PFSK-1 (cell line): Measurements from ENCODE around the gene SMPD2.

Experiments
- FOXP2 ChIP-seq: optimal IDR thresholded peaks from 2 replicates; pipeline ENCODE3; 2011; ENCODE audit warnings: borderline replicate concordance, control low read depth, inconsistent platforms; ENCODE audit not compliant: insufficient read depth; ENCODE audit errors: extremely low read length, extremely low read depth
- POLR2AphosphoS5 ChIP-seq: IDR thresholded peaks from 2 replicates; pipeline ENCODE4 v1.6.1; 2012; ENCODE audit warnings: low read depth, mild to moderate bottlenecking, control low read depth, low read length, moderate library complexity
- SIN3A ChIP-seq: IDR thresholded peaks from 2 replicates; pipeline ENCODE4 v1.6.1; 2012; ENCODE audit warnings: mild to moderate bottlenecking, low read length, moderate library complexity, borderline replicate concordance; ENCODE audit not compliant: insufficient read depth
- TAF1 ChIP-seq: IDR thresholded peaks from 2 replicates; pipeline ENCODE4 v1.6.1; 2012; ENCODE audit warnings: low read length, control low read depth, borderline replicate concordance; ENCODE audit not compliant: insufficient read depth
- TF ChIP-seq, protein P1 (sequence below), 2 experiments: IDR thresholded peaks; 2 replicates each; pipeline versions ENCODE4 v1.6.1 to v1.8.0; 2011 to 2012; ENCODE audit warnings: low read depth in 2 of 2, low read length in 2 of 2, control low read depth in 1 of 2, inconsistent platforms in 1 of 2, mild to moderate bottlenecking in 1 of 2, moderate library complexity in 1 of 2; ENCODE audit not compliant: insufficient read depth in 1 of 2

GRCh38 chr6:109449064-109449794 is 8.7 kb downstream of the SMPD2 start:
- TF ChIP-seq POLR2AphosphoS5 = no peak; the same call in 1 of the 2 replicates
- TF ChIP-seq, protein P1, sequence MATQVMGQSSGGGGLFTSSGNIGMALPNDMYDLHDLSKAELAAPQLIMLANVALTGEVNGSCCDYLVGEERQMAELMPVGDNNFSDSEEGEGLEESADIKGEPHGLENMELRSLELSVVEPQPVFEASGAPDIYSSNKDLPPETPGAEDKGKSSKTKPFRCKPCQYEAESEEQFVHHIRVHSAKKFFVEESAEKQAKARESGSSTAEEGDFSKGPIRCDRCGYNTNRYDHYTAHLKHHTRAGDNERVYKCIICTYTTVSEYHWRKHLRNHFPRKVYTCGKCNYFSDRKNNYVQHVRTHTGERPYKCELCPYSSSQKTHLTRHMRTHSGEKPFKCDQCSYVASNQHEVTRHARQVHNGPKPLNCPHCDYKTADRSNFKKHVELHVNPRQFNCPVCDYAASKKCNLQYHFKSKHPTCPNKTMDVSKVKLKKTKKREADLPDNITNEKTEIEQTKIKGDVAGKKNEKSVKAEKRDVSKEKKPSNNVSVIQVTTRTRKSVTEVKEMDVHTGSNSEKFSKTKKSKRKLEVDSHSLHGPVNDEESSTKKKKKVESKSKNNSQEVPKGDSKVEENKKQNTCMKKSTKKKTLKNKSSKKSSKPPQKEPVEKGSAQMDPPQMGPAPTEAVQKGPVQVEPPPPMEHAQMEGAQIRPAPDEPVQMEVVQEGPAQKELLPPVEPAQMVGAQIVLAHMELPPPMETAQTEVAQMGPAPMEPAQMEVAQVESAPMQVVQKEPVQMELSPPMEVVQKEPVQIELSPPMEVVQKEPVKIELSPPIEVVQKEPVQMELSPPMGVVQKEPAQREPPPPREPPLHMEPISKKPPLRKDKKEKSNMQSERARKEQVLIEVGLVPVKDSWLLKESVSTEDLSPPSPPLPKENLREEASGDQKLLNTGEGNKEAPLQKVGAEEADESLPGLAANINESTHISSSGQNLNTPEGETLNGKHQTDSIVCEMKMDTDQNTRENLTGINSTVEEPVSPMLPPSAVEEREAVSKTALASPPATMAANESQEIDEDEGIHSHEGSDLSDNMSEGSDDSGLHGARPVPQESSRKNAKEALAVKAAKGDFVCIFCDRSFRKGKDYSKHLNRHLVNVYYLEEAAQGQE (IDR thresholded peaks at IDR 0.05; ENCODE audit: insufficient read depth in 1 of 2, low read depth in 2 of 2, low read length in 2 of 2) = no peak
- TF ChIP-seq TAF1 = no peak
- TF ChIP-seq FOXP2 = no peak
- no peak for TF ChIP-seq SIN3A
